ENCODE results near the gene SRRM5. TPM values are rescaled to one million over a fixed set of nuclear protein-coding genes. Genes with fewer than 3 reads are reported as not detected.
A peak's percentile ranks its signal among the peaks of the same experiment; 100 is the strongest.

SRRM5 gene
- total RNA-seq, 1 donor = under 0.01 TPM

DNA sequence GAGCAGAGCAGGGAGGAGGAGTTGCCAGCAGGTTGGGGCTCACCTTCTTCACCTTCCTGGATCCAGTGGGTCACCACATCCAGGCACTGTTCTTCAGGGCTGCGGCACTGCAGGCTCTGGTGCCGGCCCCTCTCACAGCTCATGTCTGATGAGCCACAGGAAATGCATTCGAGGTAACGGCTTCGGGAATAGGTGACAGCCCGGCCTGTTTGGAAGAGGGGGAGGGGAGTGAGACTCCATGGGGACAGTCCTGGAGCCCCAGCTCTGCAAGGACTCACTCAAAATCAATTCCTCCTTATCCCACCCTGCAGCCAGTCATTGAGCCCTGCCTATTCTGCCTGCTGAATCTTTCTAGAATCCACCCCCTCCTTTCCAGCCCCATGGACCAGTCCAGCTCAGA is 44.5 kb downstream of the SRRM5 start:
- TF ChIP-seq, protein P1, sequence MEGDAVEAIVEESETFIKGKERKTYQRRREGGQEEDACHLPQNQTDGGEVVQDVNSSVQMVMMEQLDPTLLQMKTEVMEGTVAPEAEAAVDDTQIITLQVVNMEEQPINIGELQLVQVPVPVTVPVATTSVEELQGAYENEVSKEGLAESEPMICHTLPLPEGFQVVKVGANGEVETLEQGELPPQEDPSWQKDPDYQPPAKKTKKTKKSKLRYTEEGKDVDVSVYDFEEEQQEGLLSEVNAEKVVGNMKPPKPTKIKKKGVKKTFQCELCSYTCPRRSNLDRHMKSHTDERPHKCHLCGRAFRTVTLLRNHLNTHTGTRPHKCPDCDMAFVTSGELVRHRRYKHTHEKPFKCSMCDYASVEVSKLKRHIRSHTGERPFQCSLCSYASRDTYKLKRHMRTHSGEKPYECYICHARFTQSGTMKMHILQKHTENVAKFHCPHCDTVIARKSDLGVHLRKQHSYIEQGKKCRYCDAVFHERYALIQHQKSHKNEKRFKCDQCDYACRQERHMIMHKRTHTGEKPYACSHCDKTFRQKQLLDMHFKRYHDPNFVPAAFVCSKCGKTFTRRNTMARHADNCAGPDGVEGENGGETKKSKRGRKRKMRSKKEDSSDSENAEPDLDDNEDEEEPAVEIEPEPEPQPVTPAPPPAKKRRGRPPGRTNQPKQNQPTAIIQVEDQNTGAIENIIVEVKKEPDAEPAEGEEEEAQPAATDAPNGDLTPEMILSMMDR (IDR thresholded peaks at IDR 0.05; ENCODE audit: insufficient read depth, low read depth, low read length) = no peak
- H3K4me3 ChIP-seq (ENCODE audit: low read depth, low read length) = no peak overlapping the region
- no peak for DNase-seq (ENCODE audit: low read depth)

DNA sequence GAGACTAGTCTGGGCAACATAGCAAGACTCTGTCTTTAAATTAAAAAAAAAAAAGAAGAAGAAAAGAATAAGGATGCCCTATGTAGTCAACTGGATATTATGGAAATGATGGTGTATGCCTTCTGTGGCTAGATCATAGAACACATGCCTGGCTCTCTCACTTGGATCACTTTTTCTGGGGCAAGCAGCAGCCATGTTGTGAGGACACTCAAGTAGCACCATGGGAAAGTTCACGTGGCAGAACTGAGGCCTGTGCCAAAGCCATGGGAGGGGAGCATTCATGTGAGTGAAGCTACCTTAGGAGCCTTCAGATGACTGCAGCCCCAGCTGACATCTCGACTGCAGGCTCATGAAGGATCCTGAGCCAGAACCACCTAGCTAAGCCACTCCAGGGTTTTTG is 46.1 kb downstream of the SRRM5 start:
- H3K4me3 ChIP-seq (ENCODE audit: low read depth, low read length) = no peak overlapping the region
- TF ChIP-seq, protein P1 (IDR thresholded peaks at IDR 0.05; ENCODE audit: insufficient read depth, low read depth, low read length) = no peak
- DNase-seq (ENCODE audit: low read depth) = no peak

DNA sequence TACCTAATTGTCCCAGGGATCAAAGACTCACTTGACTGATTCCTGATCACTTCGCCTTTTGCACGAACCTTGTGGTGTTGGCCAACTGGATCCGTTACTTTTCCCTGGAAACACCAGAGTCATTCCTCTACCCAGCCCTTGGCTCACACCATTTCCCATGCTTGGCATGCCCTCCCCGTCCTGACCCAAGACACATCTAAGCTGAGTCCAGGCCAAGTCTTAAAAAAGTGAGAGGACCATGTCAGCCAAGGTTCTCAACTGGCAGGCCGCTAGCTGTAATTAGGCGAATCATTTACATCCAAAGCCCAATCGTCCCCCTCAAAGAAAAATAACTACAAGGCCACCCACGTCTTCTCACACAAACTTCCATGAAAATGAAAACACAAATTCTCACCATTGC is 46.6 kb downstream of the SRRM5 start:
- DNase-seq (ENCODE audit: low read depth) = no peak
- TF ChIP-seq, protein P1 (IDR thresholded peaks at IDR 0.05; ENCODE audit: insufficient read depth, low read depth, low read length) = no peak
- H3K4me3 ChIP-seq (ENCODE audit: low read depth, low read length) = no peak overlapping the region

DNA sequence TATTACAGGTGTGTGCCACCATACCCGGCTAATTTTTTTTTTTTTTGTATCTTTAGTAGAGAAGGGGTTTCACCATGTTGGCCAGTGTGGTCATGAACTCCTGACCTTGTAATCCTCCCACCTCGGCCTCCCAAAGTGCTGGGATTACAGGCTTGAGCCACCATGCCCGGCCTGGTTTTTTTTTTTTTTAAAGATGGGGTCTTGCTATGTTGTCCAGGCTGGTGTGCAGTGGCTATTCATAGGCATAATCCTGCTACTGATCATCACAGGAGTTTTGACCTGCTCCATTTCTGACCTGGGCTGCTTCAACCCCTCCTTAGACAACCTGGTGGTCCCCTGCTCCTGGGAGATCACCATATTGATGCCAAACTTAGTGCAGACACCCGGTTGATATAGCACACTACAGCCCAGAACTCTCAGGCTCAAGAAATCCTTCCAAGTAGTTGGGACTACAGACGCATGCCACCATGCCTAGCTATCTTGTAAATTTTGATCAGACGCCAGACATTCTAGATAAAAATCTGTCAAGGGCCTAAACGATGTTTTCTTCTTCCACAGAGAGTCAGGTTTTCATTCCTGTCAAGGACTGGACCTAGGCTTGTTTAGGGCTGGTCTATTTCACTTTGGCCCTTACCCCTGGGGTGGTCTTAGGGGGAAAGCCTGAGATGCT is 48.5 kb downstream of the SRRM5 start:
- TF ChIP-seq, protein P1 (IDR thresholded peaks at IDR 0.05; ENCODE audit: insufficient read depth, low read depth, low read length) = no peak
- no peak for DNase-seq (ENCODE audit: low read depth)
- no peak overlapping the region for H3K4me3 ChIP-seq (ENCODE audit: low read depth, low read length)

DNA sequence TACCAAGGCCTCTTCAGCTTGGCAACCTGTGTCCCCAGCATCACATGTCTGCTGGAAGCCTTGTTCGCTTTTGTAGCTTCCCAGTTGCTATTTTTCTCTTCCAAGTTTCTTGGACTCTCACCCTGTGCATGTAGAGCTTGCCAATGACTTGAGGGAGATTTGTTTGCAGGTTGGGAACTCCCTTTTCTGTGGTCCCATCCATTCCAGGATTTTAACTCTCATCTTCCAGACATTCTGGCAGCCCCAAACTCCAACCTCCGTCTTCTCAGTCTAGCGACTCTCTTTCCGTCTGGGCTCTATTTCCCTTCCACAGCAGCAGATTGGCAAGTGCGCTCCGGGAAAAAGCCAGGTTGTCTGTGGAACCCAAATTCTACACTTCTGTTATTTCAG is 49.1 kb downstream of the SRRM5 start:
- H3K4me3 ChIP-seq (ENCODE audit: low read depth, low read length) = no peak overlapping the region
- TF ChIP-seq, protein P1 (IDR thresholded peaks at IDR 0.05; ENCODE audit: insufficient read depth, low read depth, low read length) = no peak
- no peak for DNase-seq (ENCODE audit: low read depth)

DNA sequence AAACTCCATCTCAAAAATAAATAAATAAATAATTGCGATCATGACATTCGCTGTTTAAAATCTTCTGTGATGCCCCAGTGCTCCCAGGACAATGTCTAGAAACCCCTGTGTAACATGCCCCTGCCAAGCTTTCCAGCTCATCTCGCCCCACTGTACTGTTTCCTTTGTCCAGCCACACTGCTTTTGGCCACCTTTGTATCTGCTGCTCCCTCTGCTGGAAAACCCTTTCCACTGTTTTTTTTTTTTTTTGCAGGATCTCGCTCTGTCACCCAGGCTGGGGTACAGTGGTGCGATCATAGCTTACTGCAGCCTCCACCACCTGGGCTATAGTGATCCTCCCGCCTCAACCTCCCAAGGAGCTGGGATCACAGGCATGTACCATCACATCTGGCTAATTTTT is 50.6 kb downstream of the SRRM5 start:
- H3K4me3 ChIP-seq (ENCODE audit: low read depth, low read length) = no peak overlapping the region
- TF ChIP-seq, protein P1 (IDR thresholded peaks at IDR 0.05; ENCODE audit: insufficient read depth, low read depth, low read length) = peak; percentile 50
- no peak for DNase-seq (ENCODE audit: low read depth)

DNA sequence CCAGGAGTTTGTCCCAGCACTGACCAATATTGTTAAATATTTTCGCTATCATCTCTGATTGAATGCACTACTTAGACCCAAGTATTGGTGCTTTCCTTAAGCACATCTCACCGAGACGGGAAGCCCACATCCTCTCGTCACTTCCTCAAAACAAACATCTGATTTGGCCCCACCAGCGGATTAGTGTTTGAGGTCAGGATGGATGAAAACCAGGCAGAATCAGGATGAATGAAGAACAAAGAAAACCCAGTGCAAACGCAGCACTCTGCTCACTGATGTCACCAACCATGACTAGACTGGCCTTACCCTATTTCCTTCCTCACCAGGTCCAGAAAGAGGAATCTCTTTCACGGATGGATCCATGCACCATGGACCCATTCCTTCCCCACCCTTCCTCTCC is 52.1 kb downstream of the SRRM5 start:
- no peak overlapping the region for H3K4me3 ChIP-seq (ENCODE audit: low read depth, low read length)
- TF ChIP-seq, protein P1 (IDR thresholded peaks at IDR 0.05; ENCODE audit: insufficient read depth, low read depth, low read length) = no peak
- DNase-seq (ENCODE audit: low read depth) = no peak
